Subcutaneous adipose tissue (tissue), 4 donors: ENCODE data around the gene B4GALT1. TPM values are rescaled to one million over a fixed set of nuclear protein-coding genes. Genes with fewer than 3 reads are reported as not detected.

Experiments
- CTCF ChIP-seq: fragments of 450-650 bp; IDR thresholded peaks from one replicate; pipeline ENCODE4 v1.5.1; 2016; ENCODE audit warnings: low read depth, mild to moderate bottlenecking, control low read depth, antibody characterized with exemption, moderate library complexity
- total RNA-seq, 4 donors: library from RNA; depleted of rRNA; stranded (reverse); fragments of >200 nt; gene quantifications; one replicate each; pipeline ENCODE4 v1.1.0, GENCODE V29; 2016

The B4GALT1 gene
- total RNA-seq, 4 donors from 2014 or later, result 39.6 to 100 (median 64.5) TPM

DNA sequence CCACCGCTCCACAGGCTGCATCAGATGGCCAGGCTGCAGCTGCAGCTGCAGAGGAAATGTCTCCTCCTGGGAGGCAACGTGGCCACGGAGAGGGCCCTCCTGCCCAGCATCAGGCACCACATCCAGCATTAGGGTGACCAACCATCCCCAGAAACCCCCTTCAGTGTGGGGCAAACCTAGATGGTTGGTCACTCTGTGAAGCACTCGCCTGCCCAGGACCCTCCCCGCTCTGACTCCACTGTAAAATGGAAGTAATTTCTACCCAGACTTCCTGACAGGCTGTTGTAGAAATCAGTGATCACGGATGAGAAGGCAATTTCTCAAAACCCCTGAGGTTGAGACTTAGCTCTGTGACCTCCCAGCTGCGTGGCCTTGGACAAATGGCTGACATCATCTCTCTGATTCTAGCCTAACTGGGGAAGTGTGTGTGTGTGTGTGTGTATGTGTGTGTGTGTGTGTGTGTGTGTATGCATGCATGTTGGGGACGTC is 31.6 kb downstream of the B4GALT1 start:
- TF ChIP-seq CTCF, result no peak

DNA sequence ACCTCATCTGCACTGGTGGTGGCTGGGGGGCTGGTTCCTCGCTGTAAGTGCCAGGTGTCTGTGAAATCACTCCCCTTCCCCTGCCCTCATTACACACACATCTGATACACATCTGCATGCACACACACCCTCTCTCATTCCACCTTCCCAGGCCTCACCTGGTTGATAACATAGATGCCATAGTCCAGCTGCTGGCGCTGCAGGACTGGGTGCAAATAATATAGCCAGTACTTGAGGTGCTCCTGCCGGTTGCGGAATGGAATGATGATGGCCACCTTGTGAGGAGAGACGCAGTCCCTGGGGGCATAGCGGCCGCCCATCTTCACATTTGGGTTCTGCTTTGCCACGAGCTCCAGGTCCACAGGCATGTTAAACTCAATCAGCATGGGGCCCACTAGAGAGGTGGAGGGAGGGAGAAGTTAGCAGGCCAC is 32.1 kb downstream of the B4GALT1 start:
- no peak for TF ChIP-seq CTCF

DNA sequence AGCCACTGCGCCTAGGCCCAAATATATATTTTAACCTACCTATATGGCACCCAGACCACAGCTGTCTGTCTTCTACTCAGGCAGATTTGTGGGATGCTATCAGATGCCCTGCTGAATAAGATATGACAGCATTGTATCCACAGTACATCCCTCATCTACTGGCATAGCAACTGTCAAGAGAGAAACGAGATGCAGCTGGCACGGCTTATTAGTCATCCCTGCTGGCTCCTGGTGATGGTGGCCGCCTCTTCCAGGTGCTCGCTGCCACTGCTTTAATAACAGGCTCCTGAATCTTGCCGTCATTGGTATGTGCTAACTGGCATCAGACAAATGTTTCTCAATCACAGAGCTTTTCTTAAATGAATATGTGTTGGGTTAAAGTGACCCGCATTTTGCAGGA is 34.0 kb downstream of the B4GALT1 start:
- TF ChIP-seq CTCF, result no peak

GRCh38 chr9:33131790-33132772 is 35.1 kb downstream of the B4GALT1 start:
- TF ChIP-seq CTCF, result no peak

DNA sequence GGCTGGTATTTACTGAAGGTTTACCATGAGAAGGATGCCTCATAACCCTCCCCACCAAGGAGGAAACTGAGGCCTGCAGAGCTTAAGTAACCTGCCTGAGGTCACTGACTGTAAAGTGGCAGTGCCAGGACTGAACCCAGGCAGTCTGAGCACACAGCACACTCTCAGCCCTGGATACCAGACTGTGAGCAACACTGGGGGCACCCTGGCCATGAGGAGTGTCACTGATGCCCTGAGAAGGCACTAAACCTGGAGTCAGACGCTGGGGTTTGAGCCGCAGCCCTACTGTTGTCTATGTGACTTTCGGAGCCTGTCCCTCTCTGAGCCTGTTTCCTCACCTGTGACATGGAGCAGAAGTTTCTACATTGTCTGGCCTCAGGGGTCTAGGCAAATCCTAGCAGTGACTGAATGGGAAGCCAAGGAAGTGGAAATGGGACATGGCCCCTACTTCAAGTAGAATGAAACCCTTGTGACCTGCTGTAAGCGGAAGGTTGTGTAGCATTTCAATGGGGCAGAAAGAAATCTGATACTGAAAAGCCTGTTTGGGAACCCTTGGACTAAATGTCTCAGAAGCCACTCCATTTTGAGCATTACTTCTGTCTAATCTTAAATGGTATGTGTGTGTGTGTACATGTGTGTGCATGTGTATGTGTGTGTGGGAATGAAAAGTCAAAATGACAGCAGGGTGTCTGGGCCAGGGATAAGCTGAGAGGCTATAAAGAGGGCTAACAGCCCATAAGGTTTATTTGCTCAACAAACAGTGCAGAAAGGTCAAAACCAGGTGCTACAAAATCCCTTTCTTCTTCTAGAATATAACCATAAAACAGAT is 36.0 kb downstream of the B4GALT1 start:
- TF ChIP-seq CTCF, result no peak

GRCh38 chr9:33129886-33130881 is 37.0 kb downstream of the B4GALT1 start:
- no peak for TF ChIP-seq CTCF
